Activated CD4-positive, alpha-beta memory T cell treated with anti-CD3 and anti-CD28 coated beads, Interleukin-2, amount 10 ng/mL, durations not matched to agents 7 days and 5 days (primary cell): ENCODE data around the gene CAPZA1. TPM values are rescaled to one million over a fixed set of nuclear protein-coding genes. Genes with fewer than 3 reads are reported as not detected.
A peak's percentile ranks its signal among the peaks of the same experiment; 100 is the strongest.

Experiments
- CTCF ChIA-PET: fragments of 350-600 bp; sonication (Branson Sonifier 250); formaldehyde crosslinking; loops from one replicate; lab custom pipeline; 2021; ENCODE audit warnings: antibody characterized with exemption, inconsistent platforms; lab: Charles Lee
- POLR2A ChIA-PET: fragments of 350-600 bp; sonication (Branson Sonifier 250); formaldehyde crosslinking; loops from one replicate; lab custom pipeline; 2021; ENCODE audit warnings: antibody characterized with exemption; lab: Charles Lee
- DNase-seq: peaks from one replicate; pipeline ENCODE4 v3.0.0-alpha.2; 2020
- H3K27ac Mint-ChIP-seq: one replicate; pipeline ENCODE4 v1.8.0; 2021; ENCODE audit warnings: mild to moderate bottlenecking, mixed read lengths
- H3K27me3 Mint-ChIP-seq: one replicate; pipeline ENCODE4 v1.8.0; 2021; ENCODE audit warnings: mixed read lengths
- H3K36me3 Mint-ChIP-seq: one replicate; pipeline ENCODE4 v1.8.0; 2021; ENCODE audit warnings: low read depth, mixed read lengths
- H3K4me1 Mint-ChIP-seq: one replicate; pipeline ENCODE4 v1.8.0; 2021; ENCODE audit warnings: mixed read lengths
- H3K4me3 Mint-ChIP-seq: one replicate; pipeline ENCODE4 v1.8.0; 2021; ENCODE audit warnings: mild to moderate bottlenecking, mixed read lengths
- H3K9me3 Mint-ChIP-seq: one replicate; pipeline ENCODE4 v1.8.0; 2021; ENCODE audit warnings: mixed read lengths
- total RNA-seq, 2 experiments: library from RNA; stranded (reverse); gene quantifications; one replicate each; pipeline ENCODE4 v1.2.3, GENCODE V29; 2021

The CAPZA1 gene
- total RNA-seq, 2 experiments from 2014 or later: 340 to 342 TPM

GRCh38 chr1:112706505-112707220 is 87.0 kb downstream of the CAPZA1 start, which contains the start of gene RHOC:
Gene RHOC, minus strand, starts transcription at chr1:112707127. Its CDS starts 3,328 bp downstream, at chr1:112703799.
- peak; percentile 61 for DNase-seq
- peaks cover 14% of the 10 kb centered on the region for H3K36me3 Mint-ChIP-seq
- CTCF ChIA-PET: interaction anchor here (2.0 kb wide), 1 partner anchor 34 kb away, joined by 10 read pairs; no protein-coding TSS in a partner anchor
- peak within 1 kb of the TSS; percentile 89 for H3K27ac Mint-ChIP-seq
- POLR2A ChIA-PET: interaction anchor here (1.5 to 10.2 kb wide), 2 partner anchors 32 to 89 kb away, joined by 3 to 51 read pairs; partner anchors contain the start of gene MOV10
- H3K27me3 Mint-ChIP-seq: peaks cover 35% of the 10 kb centered on the region
- peaks cover 53% of the 10 kb centered on the region for H3K4me1 Mint-ChIP-seq
- peak within 1 kb of the TSS; percentile 73 for H3K4me3 Mint-ChIP-seq
- H3K9me3 Mint-ChIP-seq: no peaks in the 10 kb centered on the region

- ChIA-PET CTCF (interaction anchor here (0.8 to 3.5 kb wide), 14 partner anchors 8 to 318 kb away, joined by 3 to 22 read pairs (median 4); partner anchors contain the start of gene MOV10), POLR2A (interaction anchor here (1.2 to 10.2 kb wide), 4 partner anchors 9 to 366 kb away, joined by 3 to 51 read pairs (median 6); partner anchors contain the start of genes LRIG2 and MOV10)
- Mint-ChIP-seq H3K4me3 (peak overlapping the region; percentile 73), H3K4me1 (peaks cover 46% of the 10 kb centered on the region), H3K27me3 (peaks cover 38% of the 10 kb centered on the region), H3K9me3 (no peaks in the 10 kb centered on the region), H3K27ac (peak overlapping the region; percentile 41), H3K36me3 (peaks cover 7% of the 10 kb centered on the region)
- DNase-seq: peak; percentile 69
These were observed 87.8 kb downstream of the CAPZA1 start for GRCh38 chr1:112707221-112708001.

- H3K4me1 Mint-ChIP-seq: peaks cover 41% of the 10 kb centered on the region
- no peak overlapping the region for H3K27ac Mint-ChIP-seq
- ChIA-PET CTCF (interaction anchor here (0.8 to 3.5 kb wide), 15 partner anchors 9 to 319 kb away, joined by 3 to 22 read pairs (median 4); partner anchors contain the start of gene MOV10), POLR2A (interaction anchor here (1.2 to 10.2 kb wide), 4 partner anchors 10 to 365 kb away, joined by 3 to 51 read pairs (median 6); partner anchors contain the start of genes LRIG2 and MOV10)
- no peak for DNase-seq
- H3K27me3 Mint-ChIP-seq: peaks cover 44% of the 10 kb centered on the region
- H3K36me3 Mint-ChIP-seq: peaks cover 3% of the 10 kb centered on the region
- H3K9me3 Mint-ChIP-seq: no peaks in the 10 kb centered on the region
- peak overlapping the region; percentile 73 for H3K4me3 Mint-ChIP-seq
These were observed 88.4 kb downstream of the CAPZA1 start for GRCh38 chr1:112708002-112708448.

DNA sequence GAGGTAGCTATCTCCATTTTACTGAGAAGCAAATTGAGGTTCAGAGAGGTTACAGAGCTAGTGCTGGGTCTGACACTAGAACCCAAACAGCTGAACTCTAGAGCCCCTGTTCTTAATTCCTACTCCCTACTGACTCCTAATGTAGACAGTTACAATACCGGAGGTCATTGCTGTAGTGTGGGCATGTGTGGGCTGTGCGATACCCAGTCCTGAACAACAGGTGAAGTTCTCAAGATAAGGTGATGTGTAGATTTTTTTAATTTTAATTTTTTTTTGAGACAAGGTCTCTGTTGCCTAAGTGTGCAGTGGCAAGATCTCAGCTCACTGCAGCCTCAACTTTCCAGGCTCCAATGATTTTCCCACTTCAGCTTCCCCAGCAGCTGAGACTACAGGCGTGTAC is 88.9 kb downstream of the CAPZA1 start:
- peaks cover 38% of the 10 kb centered on the region for H3K4me1 Mint-ChIP-seq
- no peaks in the 10 kb centered on the region for H3K36me3 Mint-ChIP-seq
- POLR2A ChIA-PET: interaction anchor here (1.2 to 10.2 kb wide), 4 partner anchors 10 to 365 kb away, joined by 3 to 51 read pairs (median 6); partner anchors contain the start of genes LRIG2 and MOV10
- no peaks in the 10 kb centered on the region for H3K9me3 Mint-ChIP-seq
- no peak overlapping the region for H3K27ac Mint-ChIP-seq
- H3K4me3 Mint-ChIP-seq: peak overlapping the region; percentile 73
- peaks cover 49% of the 10 kb centered on the region for H3K27me3 Mint-ChIP-seq
- no peak for DNase-seq
- CTCF ChIA-PET: interaction anchor here (0.9 to 3.5 kb wide), 14 partner anchors 8 to 319 kb away, joined by 3 to 22 read pairs (median 4); partner anchors contain the start of gene MOV10

- POLR2A ChIA-PET: interaction anchor here (2.6 to 10.2 kb wide), 2 partner anchors 12 to 36 kb away, joined by 9 to 51 read pairs; partner anchors contain the start of gene MOV10
- H3K9me3 Mint-ChIP-seq: no peaks in the 10 kb centered on the region
- H3K4me1 Mint-ChIP-seq: peaks cover 31% of the 10 kb centered on the region
- H3K36me3 Mint-ChIP-seq: no peaks in the 10 kb centered on the region
- no peak overlapping the region for H3K4me3 Mint-ChIP-seq
- CTCF ChIA-PET: interaction anchor here (1.9 to 3.5 kb wide), 3 partner anchors 8 to 319 kb away, joined by 5 to 22 read pairs (median 10); partner anchors contain the start of gene MOV10
- DNase-seq: no peak
- peaks cover 61% of the 10 kb centered on the region for H3K27me3 Mint-ChIP-seq
- no peak overlapping the region for H3K27ac Mint-ChIP-seq
These were observed 90.5 kb downstream of the CAPZA1 start for GRCh38 chr1:112710159-112710558.

GRCh38 chr1:112710586-112710985 is 91.0 kb downstream of the CAPZA1 start:
- ChIA-PET CTCF (interaction anchor here (1.9 to 3.5 kb wide), 3 partner anchors 8 to 319 kb away, joined by 5 to 22 read pairs (median 10); partner anchors contain the start of gene MOV10), POLR2A (interaction anchor here (10.2 kb wide), 1 partner anchor 36 kb away, joined by 51 read pairs; the partner anchor contains the start of gene MOV10)
- no peak overlapping the region for H3K27ac Mint-ChIP-seq
- peaks cover 29% of the 10 kb centered on the region for H3K4me1 Mint-ChIP-seq
- H3K4me3 Mint-ChIP-seq: no peak overlapping the region
- DNase-seq: no peak
- no peaks in the 10 kb centered on the region for H3K9me3 Mint-ChIP-seq
- no peaks in the 10 kb centered on the region for H3K36me3 Mint-ChIP-seq
- peaks cover 61% of the 10 kb centered on the region for H3K27me3 Mint-ChIP-seq

- ChIA-PET CTCF (interaction anchor here (1.9 to 2.4 kb wide), 2 partner anchors 7 to 320 kb away, joined by 5 to 10 read pairs; a partner anchor contains a TSS), POLR2A (interaction anchor here (10.2 kb wide), 1 partner anchor 37 kb away, joined by 51 read pairs; the partner anchor contains the start of gene MOV10)
- Mint-ChIP-seq H3K36me3 (no peaks in the 10 kb centered on the region), H3K27ac (no peak overlapping the region), H3K9me3 (no peaks in the 10 kb centered on the region), H3K4me3 (no peak overlapping the region), H3K4me1 (peaks cover 29% of the 10 kb centered on the region), H3K27me3 (peaks cover 61% of the 10 kb centered on the region)
- DNase-seq: no peak
These were observed 91.4 kb downstream of the CAPZA1 start for GRCh38 chr1:112711041-112711440.

DNA sequence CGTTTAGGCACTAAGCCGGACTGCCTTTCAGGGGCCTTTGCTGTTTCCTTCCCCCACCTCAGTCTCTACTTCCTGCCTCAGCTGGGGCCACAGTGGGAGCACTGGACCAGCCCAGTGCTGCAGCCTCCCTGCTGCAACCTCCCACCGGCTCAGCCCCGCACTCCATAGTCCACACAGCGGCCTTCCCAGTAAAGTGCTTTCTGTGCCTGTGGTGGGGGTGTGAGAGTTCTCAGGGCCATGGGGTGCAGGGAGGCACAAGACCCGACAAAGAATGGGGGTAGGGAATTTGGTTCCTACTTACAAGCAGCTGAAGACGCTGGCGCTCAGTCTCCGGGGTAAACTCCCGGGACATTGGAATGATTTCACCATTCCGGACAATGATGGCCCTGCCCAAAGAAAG is 92.0 kb downstream of the CAPZA1 start:
- Mint-ChIP-seq H3K27me3 (peaks cover 61% of the 10 kb centered on the region), H3K4me3 (no peak overlapping the region), H3K36me3 (no peaks in the 10 kb centered on the region), H3K27ac (no peak overlapping the region), H3K4me1 (peaks cover 29% of the 10 kb centered on the region), H3K9me3 (no peaks in the 10 kb centered on the region)
- DNase-seq: no peak
- ChIA-PET POLR2A (interaction anchor here (10.2 kb wide), 1 partner anchor 37 kb away, joined by 51 read pairs; the partner anchor contains the start of gene MOV10), CTCF (no interaction called here)

GRCh38 chr1:112712191-112712590 is 92.6 kb downstream of the CAPZA1 start:
- ChIA-PET CTCF (interaction anchor here (0.9 kb wide), 1 partner anchor 361 kb away, joined by 3 read pairs; the partner anchor contains the start of gene LRIG2), POLR2A (interaction anchor here (10.2 kb wide), 1 partner anchor 38 kb away, joined by 51 read pairs; the partner anchor contains the start of gene MOV10)
- Mint-ChIP-seq H3K27ac (no peak overlapping the region), H3K9me3 (no peaks in the 10 kb centered on the region), H3K4me3 (no peak overlapping the region), H3K36me3 (no peaks in the 10 kb centered on the region), H3K4me1 (peaks cover 32% of the 10 kb centered on the region), H3K27me3 (peaks cover 63% of the 10 kb centered on the region)
- DNase-seq: no peak

DNA sequence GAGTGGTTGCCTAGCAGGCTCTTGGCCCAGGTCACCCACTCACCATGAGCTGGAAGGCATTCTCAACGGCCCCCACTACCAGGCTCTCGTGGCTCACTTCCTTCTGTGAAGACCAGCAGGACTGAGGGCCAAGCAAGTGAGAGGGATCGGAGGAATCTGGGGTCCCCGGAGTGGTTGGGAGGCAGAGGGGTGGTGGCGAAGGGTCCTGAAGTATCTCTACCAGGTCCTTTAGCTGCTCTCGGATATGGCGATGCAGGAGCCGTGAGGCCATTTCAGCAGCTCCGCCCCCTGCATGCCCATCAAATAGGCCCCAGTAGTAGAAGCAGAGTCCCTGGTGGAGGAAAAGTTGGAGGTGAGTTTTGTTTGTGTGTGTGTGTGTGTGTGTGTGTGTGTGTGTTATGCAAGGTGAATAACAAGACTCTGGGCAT is 93.1 kb downstream of the CAPZA1 start:
- DNase-seq: no peak
- Mint-ChIP-seq H3K4me3 (no peak overlapping the region), H3K36me3 (no peaks in the 10 kb centered on the region), H3K4me1 (peaks cover 32% of the 10 kb centered on the region), H3K27me3 (peaks cover 58% of the 10 kb centered on the region), H3K9me3 (no peaks in the 10 kb centered on the region), H3K27ac (no peak overlapping the region)
- ChIA-PET CTCF (interaction anchor here (0.9 kb wide), 1 partner anchor 360 kb away, joined by 3 read pairs; the partner anchor contains the start of gene LRIG2), POLR2A (interaction anchor here (4.4 to 10.2 kb wide), 2 partner anchors 8 to 38 kb away, joined by 33 to 51 read pairs; partner anchors contain the start of gene MOV10)

DNA sequence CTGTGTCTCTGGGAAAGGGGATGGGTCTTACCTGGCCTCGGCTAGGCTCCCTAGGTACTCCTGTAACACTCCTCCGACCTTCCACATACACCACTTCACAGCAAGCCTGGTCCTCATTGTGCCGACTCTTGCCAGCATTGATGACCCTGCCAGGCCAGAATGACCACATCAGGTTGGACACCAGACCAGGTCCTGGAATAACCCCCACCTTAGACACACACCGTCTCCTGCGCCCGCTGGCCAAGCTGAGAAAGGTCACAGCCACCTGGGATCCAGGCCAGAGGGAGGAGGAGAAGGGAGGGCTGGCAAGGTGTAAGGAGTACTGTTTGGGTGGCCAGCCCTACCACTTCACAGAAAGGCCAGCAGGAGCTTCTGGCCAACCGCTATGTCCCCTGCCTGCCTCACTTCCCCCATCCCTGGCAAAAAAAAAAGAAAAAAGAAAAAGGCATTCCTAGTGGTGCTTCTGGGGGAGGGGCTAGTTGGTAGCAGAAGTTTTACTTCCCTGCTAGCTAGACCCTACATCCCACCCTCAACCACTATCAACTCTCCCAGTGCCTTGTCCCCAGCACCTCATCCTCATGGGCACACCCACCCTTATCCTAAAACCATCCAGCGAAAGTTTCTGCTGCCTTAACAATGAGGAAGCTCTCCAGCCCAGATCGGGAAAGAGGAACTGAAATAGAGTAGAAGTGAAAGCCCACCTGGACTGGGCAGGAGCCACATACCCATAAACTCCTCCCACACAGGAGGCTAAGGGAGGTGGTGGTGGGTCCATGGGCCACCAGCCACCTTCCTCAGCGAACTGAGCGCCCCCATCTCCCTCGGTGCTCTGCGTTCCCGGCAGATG is 94.1 kb downstream of the CAPZA1 start:
- peak overlapping the region; percentile 69 for H3K4me3 Mint-ChIP-seq
- peaks cover 53% of the 10 kb centered on the region for H3K27me3 Mint-ChIP-seq
- ChIA-PET CTCF (interaction anchor here (0.9 kb wide), 1 partner anchor 323 kb away, joined by 3 read pairs; no protein-coding TSS in a partner anchor), POLR2A (interaction anchor here (1.7 to 10.2 kb wide), 4 partner anchors 9 to 360 kb away, joined by 12 to 51 read pairs (median 23); partner anchors contain the start of genes LRIG2, MOV10 and ST7L)
- no peaks in the 10 kb centered on the region for H3K36me3 Mint-ChIP-seq
- peaks cover 32% of the 10 kb centered on the region for H3K4me1 Mint-ChIP-seq
- no peak overlapping the region for H3K27ac Mint-ChIP-seq
- no peak for DNase-seq
- no peaks in the 10 kb centered on the region for H3K9me3 Mint-ChIP-seq
